HL-60/S4 (cell line): ENCODE data around the gene SNRPD1.
"Not testable (repeated sequence)": the region's sequence is repeated elsewhere in the genome, so short reads cannot be mapped to it uniquely, and the experiment has no call there.

Experiments
- in situ Hi-C: fragments of 300-500 bp; cut with MboI; formaldehyde crosslinking; loops from 2 replicates; pipeline ENCODE4 v1.14.3; 2022; ENCODE audit warnings: low sequenced_read_pairs

Gene SNRPD1

DNA sequence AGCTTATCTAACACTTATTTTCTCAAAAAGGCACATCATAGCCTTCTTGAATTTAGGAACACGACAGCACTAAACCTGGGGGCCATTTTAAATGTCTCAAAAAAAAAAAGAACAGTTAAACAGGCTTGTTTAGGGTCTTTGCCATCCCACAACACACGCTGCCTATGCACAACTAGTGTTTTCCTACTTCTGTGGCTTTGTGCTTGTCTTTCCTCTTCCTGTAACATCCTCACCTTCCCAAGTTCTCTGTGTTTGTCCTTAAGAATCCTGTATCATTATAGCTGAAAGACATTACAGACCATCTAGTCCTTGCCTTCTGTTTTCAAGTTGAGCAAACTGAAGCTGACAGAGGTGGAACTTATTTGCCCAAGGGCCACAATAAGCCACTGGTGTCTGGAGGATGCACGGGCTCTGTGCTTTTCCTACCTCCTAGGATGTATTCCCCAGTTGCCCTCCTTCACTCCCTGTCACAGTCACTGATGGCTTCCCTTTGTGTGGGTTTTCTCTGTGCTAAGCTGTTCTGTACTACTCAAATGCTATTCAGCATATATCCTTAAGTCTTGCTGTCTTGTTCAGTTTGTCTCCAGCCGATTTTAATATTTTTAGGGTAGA is 22.6 kb downstream of the SNRPD1 start:
- in situ Hi-C loops, result no loop called here

DNA sequence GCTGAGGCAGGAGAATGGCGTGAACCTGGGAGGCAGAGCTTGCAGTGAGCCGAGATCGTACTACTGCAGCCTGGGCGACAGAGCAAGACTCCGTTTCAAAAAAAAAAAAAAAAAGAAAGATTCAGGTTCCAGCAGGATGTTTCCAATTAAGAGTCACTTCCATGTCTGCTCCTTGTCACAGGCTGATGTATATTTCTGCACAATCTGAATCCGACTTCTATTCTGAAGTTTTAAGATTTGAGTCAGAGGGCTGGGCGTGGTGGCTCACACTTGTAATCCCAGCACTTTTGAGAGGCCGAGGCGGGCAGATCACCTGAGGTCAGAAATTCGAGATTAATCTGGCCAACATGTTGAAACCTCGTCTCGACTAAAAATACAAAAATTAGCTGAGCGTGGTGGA is 24.7 kb downstream of the SNRPD1 start:
- in situ Hi-C loops, result no loop called here

DNA sequence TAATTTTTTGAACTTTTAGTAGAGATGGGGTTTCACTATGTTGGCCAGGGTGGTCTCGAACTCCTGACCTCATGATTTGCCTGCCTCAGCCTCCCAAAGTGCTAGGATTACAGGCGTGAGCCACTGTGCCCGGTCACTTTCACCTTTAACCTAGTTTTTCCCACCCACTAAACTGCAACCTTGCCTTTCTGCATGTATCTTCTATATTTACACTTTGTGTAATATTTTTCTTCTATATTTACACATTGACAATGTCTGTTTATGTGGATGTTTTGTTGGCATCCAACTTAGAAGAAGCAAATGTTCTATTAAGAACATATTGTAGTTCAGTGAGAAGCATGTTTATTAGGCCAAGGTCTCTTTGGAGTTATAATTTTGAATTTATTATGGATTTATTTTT is 26.7 kb downstream of the SNRPD1 start:
- in situ Hi-C loops, result no loop called here

DNA sequence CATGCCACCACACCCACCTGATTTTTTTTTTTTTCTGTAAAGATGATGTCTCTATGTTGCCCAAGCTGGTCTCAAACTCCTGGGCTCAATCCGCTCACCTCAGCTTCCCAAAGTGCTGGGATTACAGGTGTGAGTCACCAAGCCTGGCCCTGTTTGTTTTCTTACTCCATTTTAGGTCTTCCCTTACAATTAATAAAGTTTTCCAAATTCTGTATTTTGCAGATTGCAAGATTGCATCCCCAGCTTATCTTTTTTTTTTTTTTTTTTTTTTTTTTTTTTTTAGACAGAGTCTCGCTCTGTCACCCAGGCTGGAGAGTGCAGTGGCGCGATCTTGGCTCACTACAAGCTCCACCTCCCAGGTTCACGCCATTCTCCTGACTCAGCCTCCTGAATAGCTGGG is 28.3 kb downstream of the SNRPD1 start:
- in situ Hi-C loops, result not testable (repeated sequence)

DNA sequence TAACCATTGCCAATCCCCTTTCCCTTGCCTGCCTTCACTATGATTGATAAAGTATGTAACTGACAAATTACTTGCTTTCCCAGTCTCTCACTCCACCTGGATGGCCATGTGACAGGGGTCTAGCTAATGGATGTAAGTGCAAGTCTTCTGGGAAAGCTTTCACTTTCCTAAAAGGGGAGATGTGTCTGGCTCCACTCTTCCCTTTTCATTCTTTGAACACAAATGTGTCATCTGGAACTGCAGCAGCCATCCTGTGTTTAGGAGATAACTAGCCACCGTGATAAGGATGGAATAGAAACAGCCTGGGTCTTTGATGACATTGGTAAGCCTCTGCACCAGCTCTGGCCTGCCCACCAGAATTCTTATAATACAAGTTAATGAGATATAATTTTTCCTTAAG is 38.2 kb downstream of the SNRPD1 start:
- in situ Hi-C loops, result no loop called here

DNA sequence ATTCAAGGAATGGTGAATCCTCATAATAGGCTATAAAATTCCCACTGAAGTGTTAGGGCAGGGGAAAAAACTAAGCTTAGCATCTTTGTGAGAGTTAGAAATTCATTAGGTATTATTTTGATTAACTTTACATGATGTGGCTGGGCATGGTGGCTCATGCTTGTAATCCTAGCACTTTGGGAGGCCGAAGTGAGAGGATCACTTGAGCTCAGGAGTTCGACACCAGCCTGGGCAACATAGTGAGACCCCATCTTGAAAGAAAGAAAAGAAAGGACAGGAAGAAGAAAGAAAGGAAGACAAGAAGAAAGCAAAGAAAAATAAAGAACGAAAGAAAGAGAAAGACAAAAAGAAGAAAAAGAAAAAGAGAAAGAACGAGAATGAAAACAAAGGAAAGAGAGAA is 40.0 kb downstream of the SNRPD1 start:
- in situ Hi-C loops, result no loop called here

DNA sequence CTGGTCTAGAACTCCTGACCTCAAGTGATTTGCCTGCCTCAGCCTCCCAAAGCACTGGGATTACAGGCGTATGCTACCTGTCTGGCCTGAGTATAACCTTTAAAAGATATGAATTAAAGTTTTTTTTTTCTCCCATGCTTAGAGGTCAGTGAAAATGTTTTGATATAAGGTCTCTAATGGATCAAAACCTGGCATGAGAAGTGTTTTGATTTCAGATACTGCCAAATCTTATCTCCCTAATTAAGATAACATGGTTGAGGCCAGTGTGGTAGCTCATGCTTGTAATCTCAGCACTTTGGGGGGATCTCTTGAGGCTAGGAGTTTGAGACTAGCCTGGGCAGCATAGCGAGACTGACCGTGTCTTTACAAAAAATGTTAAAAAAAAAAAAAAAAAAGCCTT is 41.2 kb downstream of the SNRPD1 start:
- in situ Hi-C loops, result no loop called here

DNA sequence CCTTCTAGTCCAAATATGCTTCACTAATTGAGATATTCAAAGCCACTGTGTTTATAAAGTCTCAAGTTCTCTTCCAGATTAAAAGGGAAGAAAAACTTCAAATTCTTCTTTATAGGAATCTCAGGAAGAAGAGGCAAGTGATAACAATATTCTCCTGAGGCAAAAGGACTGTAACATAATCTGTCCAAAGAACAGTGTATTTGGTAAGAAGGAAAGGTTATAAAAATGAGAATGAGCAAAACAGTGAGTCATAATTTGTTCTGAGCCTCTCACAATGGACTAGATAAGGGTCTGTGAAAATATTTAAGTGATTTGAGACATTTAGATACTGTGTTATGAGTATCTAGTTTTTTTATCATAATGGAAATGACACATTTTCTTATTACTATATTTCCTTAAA is 44.3 kb downstream of the SNRPD1 start:
- in situ Hi-C loops, result no loop called here

DNA sequence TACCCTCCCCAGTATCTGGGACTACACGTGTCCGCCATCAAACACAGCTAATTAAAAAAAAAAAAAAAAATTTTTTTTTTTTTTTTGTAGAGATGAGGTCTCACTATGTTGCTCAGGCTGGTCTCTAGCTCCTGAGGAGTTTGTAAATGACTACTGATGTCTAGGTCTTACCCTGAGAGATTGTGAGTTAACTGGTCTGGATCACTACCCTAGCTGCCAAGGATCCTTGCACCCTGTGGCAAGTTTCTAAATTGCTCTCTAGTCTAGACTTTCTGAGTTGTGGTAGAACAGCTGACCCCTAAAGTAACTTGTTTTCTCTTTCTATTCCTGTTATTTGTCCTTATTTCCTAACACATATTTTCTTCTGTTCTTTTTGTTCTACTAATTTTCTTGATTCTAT is 48.0 kb downstream of the SNRPD1 start:
- in situ Hi-C loops, result no loop called here

DNA sequence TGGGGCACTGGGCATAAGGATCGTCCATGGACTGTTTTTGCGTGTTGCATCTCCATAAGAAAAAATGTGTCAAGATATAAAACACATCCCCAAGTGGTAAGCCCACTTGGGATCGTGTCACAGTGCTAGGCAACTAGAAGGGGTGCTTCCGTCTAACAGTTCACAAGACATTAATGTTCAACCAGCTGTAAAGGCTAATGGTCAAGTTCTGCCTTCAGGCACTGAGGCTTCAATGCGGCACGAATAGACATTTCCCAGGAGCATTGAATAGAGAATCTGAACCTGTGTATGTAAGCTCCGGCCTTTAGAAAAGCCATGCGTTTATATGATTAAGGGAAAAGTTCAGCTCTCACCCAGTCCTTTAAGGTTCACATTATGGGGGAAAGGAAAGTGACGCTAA is 50.5 kb downstream of the SNRPD1 start:
- in situ Hi-C loops, result no loop called here

DNA sequence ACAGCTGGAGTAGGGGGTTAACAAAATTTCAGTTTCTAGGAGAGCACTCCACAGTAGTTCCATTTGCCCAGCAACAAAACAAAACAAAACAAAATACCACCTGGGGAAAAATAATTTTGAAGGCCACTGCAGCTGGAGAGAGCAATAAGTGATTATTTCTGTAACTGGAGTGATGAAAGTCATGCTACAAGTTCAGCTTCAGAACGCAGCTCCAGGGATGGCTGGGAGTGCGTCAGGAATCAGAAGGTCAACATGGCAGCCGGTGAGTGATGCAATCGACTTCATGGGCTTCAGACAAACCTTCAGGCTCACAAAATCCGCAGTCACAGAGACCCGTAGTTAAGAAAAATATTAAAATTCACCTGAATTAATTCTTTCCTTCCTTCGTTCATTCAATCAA is 51.5 kb downstream of the SNRPD1 start:
- in situ Hi-C loops, result no loop called here

DNA sequence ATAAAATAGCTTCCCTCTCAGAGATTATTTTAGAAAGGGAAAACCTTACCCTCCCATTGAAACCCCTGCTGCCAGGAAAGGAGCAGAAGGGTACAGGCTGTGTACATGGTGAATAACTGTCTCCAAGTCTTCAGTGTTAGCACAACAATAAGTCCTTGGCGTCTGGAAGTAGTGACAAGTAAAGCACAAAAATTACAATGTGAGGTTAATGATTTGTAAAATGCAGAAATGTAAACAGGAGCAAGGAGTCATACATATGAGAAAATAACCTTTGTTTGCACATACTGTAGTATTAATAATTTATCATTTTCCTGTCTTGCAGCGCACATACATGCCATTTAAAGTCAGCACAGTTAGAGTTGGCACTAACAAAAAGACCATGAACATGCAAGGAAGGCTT is 52.0 kb downstream of the SNRPD1 start:
- in situ Hi-C loops, result no loop called here

DNA sequence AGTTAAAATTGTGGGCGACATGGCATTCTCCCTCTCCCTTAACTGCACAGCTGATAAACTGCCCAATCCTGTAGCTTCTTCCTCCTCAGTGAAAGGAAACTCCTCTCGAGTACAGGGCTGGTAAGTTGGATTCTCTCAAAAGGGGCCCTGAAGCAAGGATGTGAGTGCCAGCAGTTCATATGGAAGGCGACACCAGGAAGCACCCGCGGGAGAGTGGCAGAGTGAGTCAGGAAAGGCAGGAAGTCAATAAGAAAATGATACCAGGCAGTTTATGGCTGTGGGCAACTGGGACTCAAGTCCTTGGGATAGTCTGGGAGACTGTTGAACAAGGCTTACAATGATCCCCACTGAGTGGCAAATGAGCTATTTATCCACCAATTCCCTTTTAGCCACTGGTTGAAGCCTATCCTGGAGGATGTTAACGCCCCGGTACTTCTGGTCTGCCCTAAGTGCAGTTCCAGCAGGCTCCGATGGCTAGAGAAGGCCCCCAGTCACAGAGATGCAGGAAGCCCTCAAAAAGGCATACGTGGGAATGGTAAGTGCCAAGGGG is 57.7 kb downstream of the SNRPD1 start:
- in situ Hi-C loops, result no loop called here

DNA sequence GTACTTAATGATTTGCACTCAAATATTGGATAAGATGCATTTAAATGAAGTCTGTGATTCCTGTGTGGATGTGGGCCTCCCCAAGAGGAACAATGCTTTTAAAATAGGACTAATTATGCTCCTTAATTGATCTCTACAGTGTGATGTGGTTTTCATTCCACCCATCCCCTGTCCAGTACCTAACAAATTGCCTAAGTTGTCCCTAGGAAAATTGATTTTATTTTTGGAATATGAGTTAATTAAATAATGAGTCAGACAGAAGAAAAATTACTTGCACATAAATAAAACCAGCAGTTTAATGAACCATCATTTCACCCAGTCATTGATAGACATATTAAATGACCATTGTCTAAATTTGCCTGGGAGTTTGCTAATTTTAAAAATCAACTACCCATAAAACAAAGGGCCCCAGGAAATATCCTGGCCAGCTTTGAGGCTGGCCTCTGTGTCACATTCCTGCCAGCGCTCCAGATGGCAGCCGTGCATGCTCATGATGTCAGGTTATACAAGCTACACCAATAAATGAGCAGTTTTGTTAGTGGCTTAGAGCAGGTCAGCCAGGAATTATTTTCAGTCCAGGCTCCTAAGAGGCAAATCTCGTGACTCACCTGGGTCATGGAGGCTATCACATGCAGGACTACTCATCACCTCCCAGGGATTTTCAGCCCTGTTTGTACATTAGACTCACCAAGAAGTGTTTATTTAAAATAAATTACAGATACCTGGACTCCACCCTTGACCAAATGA is 60.6 kb downstream of the SNRPD1 start:
- in situ Hi-C loops, result no loop called here

DNA sequence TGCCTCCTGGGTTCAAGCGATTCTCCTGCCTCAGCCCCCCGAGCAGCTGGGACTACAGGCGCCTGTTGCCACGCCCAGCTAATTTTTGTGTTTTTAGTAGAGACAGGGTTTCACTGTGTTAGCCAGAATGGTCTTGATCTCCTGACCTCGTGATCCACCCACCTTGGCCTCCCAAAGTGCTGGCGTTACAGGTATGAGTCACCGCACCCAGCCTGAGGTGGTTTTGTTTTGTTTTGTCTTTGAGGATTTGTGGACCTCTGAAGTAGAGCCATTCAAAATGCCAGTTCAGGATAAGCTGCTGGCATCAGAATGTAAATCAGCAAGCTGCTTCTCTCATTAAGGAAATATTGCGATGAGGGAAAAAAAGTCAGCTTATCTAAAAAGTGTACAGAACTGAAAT is 63.2 kb downstream of the SNRPD1 start:
- in situ Hi-C loops, result not testable (repeated sequence)

DNA sequence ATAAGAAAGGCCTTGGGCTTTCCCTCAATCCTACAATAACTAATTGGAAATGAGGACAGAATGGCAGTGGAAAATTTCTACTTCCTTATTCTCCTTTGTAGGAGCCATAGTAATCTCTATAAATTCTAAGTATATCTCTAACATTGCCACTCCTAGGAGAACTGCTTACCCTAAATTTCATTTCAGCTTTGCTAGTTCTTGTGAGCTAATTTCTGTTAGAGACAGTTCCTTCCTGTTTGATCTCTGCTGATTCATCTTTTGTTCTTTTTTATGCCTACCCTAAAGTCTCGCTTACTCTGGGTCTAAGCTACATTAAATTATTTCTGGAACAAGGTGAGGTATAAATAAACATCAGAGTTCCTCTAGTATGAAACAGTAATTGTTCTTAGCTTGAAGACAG is 66.7 kb downstream of the SNRPD1 start:
- in situ Hi-C loops, result no loop called here

DNA sequence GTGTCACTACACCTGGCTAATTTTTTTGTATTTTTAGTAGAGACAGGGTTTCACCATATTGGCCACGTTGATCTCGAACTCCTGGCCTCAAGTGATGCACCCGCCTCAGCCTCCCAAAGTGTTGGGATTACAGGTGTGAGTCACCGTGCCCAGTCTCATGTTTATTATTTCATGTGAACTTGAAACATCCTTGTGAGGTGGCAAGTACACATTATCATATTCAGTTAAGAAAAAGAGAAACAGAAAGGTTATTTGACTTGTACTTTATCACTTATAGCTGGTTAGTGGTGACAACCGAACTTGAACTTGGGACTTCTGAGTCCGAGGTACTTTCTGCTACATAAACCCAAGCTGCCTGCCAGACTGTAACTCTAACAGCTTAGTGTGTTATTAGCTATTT is 68.0 kb downstream of the SNRPD1 start:
- in situ Hi-C loops, result no loop called here

DNA sequence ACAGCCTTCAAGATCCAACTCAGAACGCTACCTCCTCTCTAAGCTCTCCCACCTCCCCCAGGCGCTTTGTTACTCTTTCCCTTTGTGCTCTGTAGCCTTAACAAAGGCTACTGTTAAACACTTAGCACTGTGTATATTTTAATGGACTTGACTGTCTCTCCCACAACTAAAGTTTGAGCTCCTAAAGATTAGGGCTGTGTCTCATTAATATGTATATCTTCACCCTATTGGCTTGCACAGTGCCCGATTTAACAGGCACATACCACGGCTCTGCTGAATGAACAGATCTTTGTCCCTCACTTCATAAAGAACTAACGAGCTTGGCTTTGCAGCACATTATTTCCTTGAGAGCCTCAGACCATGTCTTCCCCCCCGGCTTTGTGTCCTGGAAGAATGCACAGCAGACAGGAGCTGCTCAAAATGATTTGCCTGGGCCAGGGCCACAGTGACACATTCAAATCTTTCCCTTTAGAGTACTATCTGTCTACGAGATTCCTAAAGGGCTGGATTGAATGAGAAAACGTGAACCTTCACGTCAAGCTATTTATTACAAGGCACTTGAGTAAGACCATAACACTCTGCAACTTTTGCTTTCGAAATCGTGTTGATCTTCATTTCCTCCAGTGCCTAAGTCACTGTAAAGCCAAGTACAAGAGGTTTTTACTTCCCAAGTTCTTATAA is 70.4 kb downstream of the SNRPD1 start:
- in situ Hi-C loops, result no loop called here
